Measurements from ENCODE around the gene RABEP1. TPM values are rescaled to one million over a fixed set of nuclear protein-coding genes. Genes with fewer than 3 reads are reported as not detected.
"Not testable (repeated sequence)": the region's sequence is repeated elsewhere in the genome, so short reads cannot be mapped to it uniquely, and the experiment has no call there.

RABEP1 gene
- total RNA-seq, 1 donor from 2014 or later, result 50.0 TPM

DNA sequence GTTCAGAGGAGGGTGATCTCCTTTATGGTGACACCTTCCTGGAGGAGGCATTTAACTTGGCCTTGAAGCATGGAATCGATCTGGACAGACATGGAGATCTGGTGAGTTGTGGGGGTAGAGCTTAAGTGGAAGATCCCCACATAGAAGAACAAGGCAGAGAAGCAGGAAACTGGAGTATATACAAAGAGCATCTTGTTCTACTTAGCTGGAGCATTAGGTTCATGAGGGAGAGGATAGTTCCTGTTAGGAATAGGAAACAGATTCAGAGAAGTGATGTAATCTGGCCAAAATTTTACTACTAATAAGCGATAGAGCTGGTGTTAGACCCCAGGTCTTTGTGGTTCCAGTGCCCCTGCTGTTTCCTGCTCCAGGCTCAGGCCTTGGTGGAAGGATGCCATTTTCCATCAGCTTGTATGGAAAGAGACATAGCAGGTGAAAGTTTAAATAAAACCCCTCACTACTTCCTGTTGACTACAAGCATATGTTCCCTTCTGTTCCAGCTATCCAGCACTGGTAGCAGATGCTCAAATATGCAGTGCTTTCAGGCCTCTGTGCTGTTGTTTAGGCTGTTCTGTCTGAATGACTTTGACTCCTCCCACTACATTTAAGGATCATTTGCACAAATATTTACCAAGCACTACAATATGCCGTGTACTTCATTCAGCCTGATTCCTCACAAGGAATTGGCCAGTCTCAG is 147.3 kb downstream of the RABEP1 start:
- peaks cover 63% of the 10 kb centered on the region for H3F3A ChIP-seq (ENCODE audit: low read depth)
- no peaks in the 10 kb centered on the region for H3K4me1 ChIP-seq
- H3K4me2 ChIP-seq, result no peak overlapping the region
- TF ChIP-seq EZH2phosphoT487 (IDR thresholded peaks at IDR 0.05) (no peak), EZH2 (IDR thresholded peaks at IDR 0.05) (no peak), CTCF (IDR thresholded peaks at IDR 0.05) (no peak)
- Mint-ChIP-seq H3K27me3 (ENCODE audit: insufficient read depth, low read depth) (peaks cover 2% of the 10 kb centered on the region), H3K4me1 (no peaks in the 10 kb centered on the region), H3K27ac (no peak overlapping the region), H3K36me3 (peaks cover 40% of the 10 kb centered on the region), H3K4me3 (no peak overlapping the region), H3K9me3 (no peaks in the 10 kb centered on the region)
- no peaks in the 10 kb centered on the region for H3K9me3 ChIP-seq (ENCODE audit: low read depth)
- no peak for DNase-seq (ENCODE audit: low spot score)
- peaks cover 29% of the 10 kb centered on the region for H4K20me1 ChIP-seq (ENCODE audit: low read depth)
- H3K27me3 ChIP-seq, result no peaks in the 10 kb centered on the region
- H2AFZ ChIP-seq (replicated peaks), result no peak overlapping the region
- peaks cover 8% of the 10 kb centered on the region for H3K36me3 ChIP-seq
- H3K79me2 ChIP-seq (ENCODE audit: low read depth), result peaks cover 37% of the 10 kb centered on the region
- no peak overlapping the region for H3K9ac ChIP-seq
- no peak overlapping the region for H3K27ac ChIP-seq
- no peak overlapping the region for H3K4me3 ChIP-seq

DNA sequence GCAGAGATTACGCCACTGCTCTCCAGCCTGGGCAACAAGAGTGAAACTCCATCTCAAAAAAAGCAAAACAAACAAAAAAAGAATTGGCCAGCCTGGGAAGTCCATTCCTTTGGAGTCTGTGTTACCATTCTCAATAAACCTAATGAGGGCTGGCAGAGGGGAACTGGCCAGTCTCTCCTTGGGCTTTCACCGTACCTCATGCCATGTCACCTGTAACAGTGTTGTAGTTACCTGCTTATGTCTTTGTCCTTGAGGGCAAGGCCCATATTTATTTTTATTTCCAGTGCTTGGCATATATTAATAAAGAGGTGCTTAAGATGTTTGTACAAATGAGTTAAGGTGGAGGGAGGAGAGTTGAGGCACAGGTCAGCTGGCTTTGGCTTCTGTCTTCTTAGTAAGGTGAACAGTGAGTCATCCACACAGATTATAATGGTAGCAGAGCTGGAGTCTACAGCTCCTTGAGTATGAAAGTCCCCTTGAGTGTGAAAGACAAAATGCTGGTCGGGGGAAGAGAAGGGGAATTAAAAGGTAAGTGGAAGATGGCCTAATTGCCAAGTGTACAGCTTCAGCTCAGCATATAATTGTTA is 148.4 kb downstream of the RABEP1 start:
- H3K9ac ChIP-seq, result no peak overlapping the region
- Mint-ChIP-seq H3K4me3 (no peak overlapping the region), H3K27me3 (ENCODE audit: insufficient read depth, low read depth) (no peaks in the 10 kb centered on the region), H3K36me3 (peaks cover 41% of the 10 kb centered on the region), H3K9me3 (no peaks in the 10 kb centered on the region), H3K27ac (no peak overlapping the region), H3K4me1 (no peaks in the 10 kb centered on the region)
- H4K20me1 ChIP-seq (ENCODE audit: low read depth), result peaks cover 36% of the 10 kb centered on the region
- H3F3A ChIP-seq (ENCODE audit: low read depth), result peaks cover 69% of the 10 kb centered on the region
- H3K4me1 ChIP-seq, result no peaks in the 10 kb centered on the region
- H3K79me2 ChIP-seq (ENCODE audit: low read depth), result peaks cover 37% of the 10 kb centered on the region
- TF ChIP-seq EZH2 (IDR thresholded peaks at IDR 0.05), result no peak
- no peak for TF ChIP-seq CTCF (IDR thresholded peaks at IDR 0.05)
- TF ChIP-seq EZH2phosphoT487 (IDR thresholded peaks at IDR 0.05), result no peak
- H3K4me2 ChIP-seq, result no peak overlapping the region
- no peaks in the 10 kb centered on the region for H3K27me3 ChIP-seq
- H3K4me3 ChIP-seq, result no peak overlapping the region
- peaks cover 8% of the 10 kb centered on the region for H3K36me3 ChIP-seq
- no peak for DNase-seq (ENCODE audit: low spot score)
- no peak overlapping the region for H2AFZ ChIP-seq (replicated peaks)
- no peaks in the 10 kb centered on the region for H3K9me3 ChIP-seq (ENCODE audit: low read depth)
- no peak overlapping the region for H3K27ac ChIP-seq

GRCh38 chr17:5431234-5431633 is 149.2 kb downstream of the RABEP1 start:
- peaks cover 10% of the 10 kb centered on the region for H3K36me3 ChIP-seq
- peak; percentile 31 for TF ChIP-seq CTCF (IDR thresholded peaks at IDR 0.05)
- H3K36me3 Mint-ChIP-seq, result peaks cover 36% of the 10 kb centered on the region
- H3K4me1 ChIP-seq; H3K9ac ChIP-seq; H3K4me3 Mint-ChIP-seq; H2AFZ ChIP-seq (replicated peaks); H3K9me3 ChIP-seq (ENCODE audit: low read depth); H3K27me3 Mint-ChIP-seq (ENCODE audit: insufficient read depth, low read depth); H3K27ac Mint-ChIP-seq; H3K4me3 ChIP-seq; H3K27ac ChIP-seq; DNase-seq (ENCODE audit: low spot score); H3K4me1 Mint-ChIP-seq; H3K9me3 Mint-ChIP-seq; H3K27me3 ChIP-seq; H3K4me2 ChIP-seq: not testable (repeated sequence)
- peaks cover 36% of the 10 kb centered on the region for H4K20me1 ChIP-seq (ENCODE audit: low read depth)
- peaks cover 35% of the 10 kb centered on the region for H3K79me2 ChIP-seq (ENCODE audit: low read depth)
- peaks cover 69% of the 10 kb centered on the region for H3F3A ChIP-seq (ENCODE audit: low read depth)

All from neural progenitor cell (in vitro differentiated cells).